HepG2 (cell line): ENCODE results near the gene INAFM1. TPM values are rescaled to one million over a fixed set of nuclear protein-coding genes. Genes with fewer than 3 reads are reported as not detected.

Source experiments
- ARHGAP35 ChIP-seq: sonication (generic); formaldehyde crosslinking; IDR thresholded peaks from 2 replicates; pipeline ENCODE4 v1.9.0; 2022; ENCODE audit warnings: mild to moderate bottlenecking, inconsistent platforms, moderate library complexity, missing genetic modification reagents, borderline replicate concordance
- CERS6 ChIP-seq: sonication (generic); formaldehyde crosslinking; IDR thresholded peaks from 2 replicates; pipeline ENCODE4 v1.5.0; 2020; ENCODE audit warnings: missing genetic modification reagents
- E2F1 ChIP-seq: sonication (generic); formaldehyde crosslinking; IDR thresholded peaks from 2 replicates; pipeline ENCODE4 v1.5.0; 2020; ENCODE audit warnings: missing genetic modification reagents
- FOXO1 ChIP-seq: sonication (generic); formaldehyde crosslinking; IDR thresholded peaks from 2 replicates; pipeline ENCODE4 v1.4.0; 2020; ENCODE audit warnings: missing genetic modification reagents
- GABPA ChIP-seq, 2 experiments: IDR thresholded peaks; 2 replicates each; pipeline ENCODE4 v1.6.1; 2011 to 2016; ENCODE audit warnings: low read depth in 2 of 2, low read length in 1 of 2, missing biosample characterization in 1 of 2, missing genetic modification characterization in 1 of 2
- GMEB1 ChIP-seq: sonication (generic); formaldehyde crosslinking; IDR thresholded peaks from 2 replicates; pipeline ENCODE4 v1.5.1; 2020; ENCODE audit warnings: missing genetic modification reagents, mild to moderate bottlenecking, borderline replicate concordance
- IRX3 ChIP-seq: sonication (generic); formaldehyde crosslinking; IDR thresholded peaks from 2 replicates; pipeline ENCODE4 v1.8.1; 2023; ENCODE audit warnings: mild to moderate bottlenecking, low read depth, missing genetic modification reagents, borderline replicate concordance
- KDM4B ChIP-seq: sonication (generic); formaldehyde crosslinking; IDR thresholded peaks from 2 replicates; pipeline ENCODE4 v1.4.0; 2020; ENCODE audit warnings: missing genetic modification reagents
- KDM5A ChIP-seq: fragments of 200-600 bp; sonication (generic); IDR thresholded peaks from 2 replicates; pipeline ENCODE4 v1.7.0; 2018; ENCODE audit warnings: antibody characterized with exemption, mild to moderate bottlenecking, low read length, borderline replicate concordance
- MYC ChIP-seq: sonication (generic); formaldehyde crosslinking; IDR thresholded peaks from 2 replicates; pipeline ENCODE4 v1.9.0; 2021; ENCODE audit warnings: missing genetic modification reagents, borderline replicate concordance
- MZF1 ChIP-seq: sonication (generic); formaldehyde crosslinking; IDR thresholded peaks from 2 replicates; pipeline ENCODE4 v1.8.1; 2023; ENCODE audit warnings: mild to moderate bottlenecking, missing genetic modification reagents, borderline replicate concordance
- POLR2A ChIP-seq, 2 experiments: IDR thresholded peaks; 2 replicates each; pipeline ENCODE4 v1.6.1; 2011; ENCODE audit warnings: low read depth in 2 of 2, low read length in 2 of 2, mild to moderate bottlenecking in 1 of 2, moderate library complexity in 1 of 2; ENCODE audit not compliant: insufficient read depth in 1 of 2
- RFXANK ChIP-seq: IDR thresholded peaks from 2 replicates; pipeline ENCODE4 v1.6.1; 2016
- STAT5B ChIP-seq: sonication (generic); formaldehyde crosslinking; IDR thresholded peaks from 2 replicates; pipeline ENCODE4 v1.4.0; 2020; ENCODE audit warnings: missing genetic modification reagents
- TCF7 ChIP-seq: sonication (generic); IDR thresholded peaks from 2 replicates; pipeline ENCODE4 v1.6.1; 2016; ENCODE audit warnings: antibody characterized with exemption, low read depth
- ZNF496 ChIP-seq: sonication (generic); formaldehyde crosslinking; IDR thresholded peaks from 2 replicates; pipeline ENCODE4 v1.8.1; 2023; ENCODE audit warnings: mild to moderate bottlenecking, moderate library complexity, missing genetic modification reagents; ENCODE audit not compliant: insufficient replicate concordance
- ZNF512 ChIP-seq: sonication (generic); formaldehyde crosslinking; IDR thresholded peaks from 2 replicates; pipeline ENCODE4 v1.4.0; 2020; ENCODE audit warnings: mild to moderate bottlenecking, missing genetic modification reagents
- ZNF569 ChIP-seq: sonication (generic); formaldehyde crosslinking; IDR thresholded peaks from 2 replicates; pipeline ENCODE4 v1.5.0; 2020; ENCODE audit warnings: mild to moderate bottlenecking, missing genetic modification reagents, moderate library complexity, borderline replicate concordance
- polyA plus RNA-seq, 8 experiments: library from polyadenylated mRNA; depleted of rRNA in 3 of 8; stranded (reverse) in 7 of 8; unstranded in 1 of 8; fragments of >200 nt; fragmentation: Illumina TruSeq in 4 of 8; extraction: Trizol in 4 of 8; gene quantifications; 2 replicates each; pipeline versions ENCODE4 v1.2.1 to v1.2.3, GENCODE V29; 2011 to 2016; ENCODE audit warnings: low read depth in 4 of 8, missing spikeins in 1 of 8, mixed read lengths in 1 of 8; ENCODE audit not compliant: insufficient read depth in 1 of 8
- total RNA-seq, 5 experiments: library from RNA; depleted of rRNA; stranded (reverse); fragments of >200 nt; fragmentation: Illumina TruSeq; extraction: Trizol; gene quantifications; 2 replicates each; pipeline ENCODE4 v1.2.3, GENCODE V29; 2016; ENCODE audit warnings: low read depth in 1 of 5
- TF ChIP-seq, protein P1 (sequence below): sonication (generic); formaldehyde crosslinking; IDR thresholded peaks from 2 replicates; pipeline ENCODE4 v1.8.0; 2022; ENCODE audit warnings: missing genetic modification reagents, mild to moderate bottlenecking, borderline replicate concordance
- TF ChIP-seq, protein P2 (sequence below): sonication (generic); formaldehyde crosslinking; IDR thresholded peaks from 2 replicates; pipeline ENCODE4 v1.4.0; 2020; ENCODE audit warnings: mild to moderate bottlenecking, missing genetic modification reagents

Gene INAFM1
- total and polyA plus RNA-seq, 2 of the 13 experiments (the other 11 are each of a cell fraction or from before 2014, with no cell fraction given): 0.88 to 1.9 TPM

DNA sequence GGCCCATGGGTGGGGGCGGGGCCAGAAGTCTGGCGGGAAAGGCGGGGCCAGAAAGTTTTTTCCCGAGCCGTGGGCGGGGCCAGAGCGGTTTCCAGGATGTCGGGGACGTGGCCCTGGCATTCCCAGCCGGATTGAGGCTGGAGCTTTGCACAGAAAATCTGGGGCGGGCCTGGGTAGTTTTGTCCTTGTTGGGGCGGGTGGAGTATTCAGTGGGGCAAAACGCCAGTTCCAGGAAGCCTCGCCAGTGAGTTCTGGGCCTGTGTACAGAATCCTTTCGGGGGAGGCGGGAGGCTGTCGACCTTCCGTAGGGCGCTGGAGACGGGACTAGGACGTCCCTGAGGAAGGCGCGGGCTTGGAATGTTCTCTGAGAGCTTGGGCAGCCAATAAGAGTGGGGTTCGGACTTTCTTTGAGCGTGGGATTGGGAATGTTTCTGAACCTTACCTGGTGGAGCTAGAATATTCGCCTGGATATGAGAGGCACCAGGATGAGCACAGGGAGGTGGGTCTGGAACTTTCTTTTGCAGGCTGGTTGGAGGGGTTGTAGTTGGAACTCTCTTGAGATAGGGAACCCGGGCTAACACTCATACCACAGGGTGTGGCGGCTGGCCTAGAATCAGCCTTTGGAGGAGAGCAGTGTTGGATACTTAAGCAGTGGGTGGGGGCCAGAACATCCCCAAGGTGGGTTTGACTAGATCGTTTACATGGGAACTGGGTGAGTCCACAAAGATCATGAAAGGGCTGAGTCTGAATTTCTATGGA is 17.1 kb upstream of the INAFM1 start (continued):
- TF ChIP-seq ZNF569 (CRISPR knock-in tag) (no peak), E2F1 (CRISPR knock-in tag) (0 out of 2 replicates have a peak, but pooled peaks have one; percentile 45), IRX3 (CRISPR knock-in tag) (no peak), CERS6 (no peak), POLR2A (IDR thresholded peaks at IDR 0.05; ENCODE audit: insufficient read depth in 1 of 2, low read depth in 2 of 2, low read length in 2 of 2) (peak; percentile 56 to 82), GMEB1 (CRISPR knock-in tag) (0 out of 2 replicates have a peak, but pooled peaks have one; percentile 20), ZNF496 (CRISPR knock-in tag) (no peak), STAT5B (CRISPR knock-in tag) (no peak), RFXANK (CRISPR knock-in tag) (no peak), MZF1 (CRISPR knock-in tag) (no peak), KDM5A (no peak; the same call in 1 of the 2 replicates), TCF7 (no peak), GABPA (IDR thresholded peaks at IDR 0.05; ENCODE audit: low read depth, low read length) (no peak), GABPA (CRISPR knock-in tag; IDR thresholded peaks at IDR 0.05; ENCODE audit: low read depth) (no peak; the same call in 1 of the 2 replicates), ZNF512 (no peak), MYC (CRISPR knock-in tag) (peak; percentile 17; the same call in 1 of the 2 replicates), FOXO1 (CRISPR knock-in tag) (no peak), ARHGAP35 (no peak), KDM4B (CRISPR knock-in tag) (no peak)
- TF ChIP-seq, protein P1, sequence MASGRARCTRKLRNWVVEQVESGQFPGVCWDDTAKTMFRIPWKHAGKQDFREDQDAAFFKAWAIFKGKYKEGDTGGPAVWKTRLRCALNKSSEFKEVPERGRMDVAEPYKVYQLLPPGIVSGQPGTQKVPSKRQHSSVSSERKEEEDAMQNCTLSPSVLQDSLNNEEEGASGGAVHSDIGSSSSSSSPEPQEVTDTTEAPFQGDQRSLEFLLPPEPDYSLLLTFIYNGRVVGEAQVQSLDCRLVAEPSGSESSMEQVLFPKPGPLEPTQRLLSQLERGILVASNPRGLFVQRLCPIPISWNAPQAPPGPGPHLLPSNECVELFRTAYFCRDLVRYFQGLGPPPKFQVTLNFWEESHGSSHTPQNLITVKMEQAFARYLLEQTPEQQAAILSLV (CRISPR knock-in tag): no peak
- TF ChIP-seq, protein P2, sequence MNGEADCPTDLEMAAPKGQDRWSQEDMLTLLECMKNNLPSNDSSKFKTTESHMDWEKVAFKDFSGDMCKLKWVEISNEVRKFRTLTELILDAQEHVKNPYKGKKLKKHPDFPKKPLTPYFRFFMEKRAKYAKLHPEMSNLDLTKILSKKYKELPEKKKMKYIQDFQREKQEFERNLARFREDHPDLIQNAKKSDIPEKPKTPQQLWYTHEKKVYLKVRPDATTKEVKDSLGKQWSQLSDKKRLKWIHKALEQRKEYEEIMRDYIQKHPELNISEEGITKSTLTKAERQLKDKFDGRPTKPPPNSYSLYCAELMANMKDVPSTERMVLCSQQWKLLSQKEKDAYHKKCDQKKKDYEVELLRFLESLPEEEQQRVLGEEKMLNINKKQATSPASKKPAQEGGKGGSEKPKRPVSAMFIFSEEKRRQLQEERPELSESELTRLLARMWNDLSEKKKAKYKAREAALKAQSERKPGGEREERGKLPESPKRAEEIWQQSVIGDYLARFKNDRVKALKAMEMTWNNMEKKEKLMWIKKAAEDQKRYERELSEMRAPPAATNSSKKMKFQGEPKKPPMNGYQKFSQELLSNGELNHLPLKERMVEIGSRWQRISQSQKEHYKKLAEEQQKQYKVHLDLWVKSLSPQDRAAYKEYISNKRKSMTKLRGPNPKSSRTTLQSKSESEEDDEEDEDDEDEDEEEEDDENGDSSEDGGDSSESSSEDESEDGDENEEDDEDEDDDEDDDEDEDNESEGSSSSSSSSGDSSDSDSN (CRISPR knock-in tag): peak; percentile 35; the same call in 1 of the 2 replicates
